Loucy (cell line): ENCODE results near the gene PPCS.

Source experiments
- CTCF ChIP-seq: fragments of 200-600 bp; sonication (generic); conservative IDR thresholded peaks from 2 replicates; pipeline ENCODE4 v1.5.1; 2014; ENCODE audit warnings: mild to moderate bottlenecking, antibody characterized with exemption, low read length
- EZH2phosphoT487 ChIP-seq: fragments of 200-600 bp; IDR thresholded peaks from 2 replicates; pipeline ENCODE4 v1.6.1; 2018; ENCODE audit warnings: antibody characterized with exemption, mild to moderate bottlenecking, moderate library complexity, borderline replicate concordance

- TF ChIP-seq CTCF = no peak
- no peak for TF ChIP-seq EZH2phosphoT487
Measured at GRCh38 chr1:42442662-42443061, 13.7 kb upstream of the PPCS start.
